Measurements from ENCODE around the gene UPF2.

Gene UPF2

GRCh38 chr10:12062754-12063482 lies 20.3 kb upstream of the UPF2 start:
- Mint-ChIP-seq H3K27me3 (no peaks in the 10 kb centered on the region), H3K4me3 (no peak overlapping the region), H3K36me3 (no peaks in the 10 kb centered on the region), H3K9me3 (no peaks in the 10 kb centered on the region), H3K27ac (no peak overlapping the region), H3K4me1 (no peaks in the 10 kb centered on the region)
- peak in 1 of 2 donors; percentile 18 for ATAC-seq (replicated peaks)
- DNase-seq, result no peak

- Mint-ChIP-seq H3K27ac (no peak overlapping the region), H3K27me3 (no peaks in the 10 kb centered on the region), H3K4me1 (no peaks in the 10 kb centered on the region), H3K9me3 (no peaks in the 10 kb centered on the region), H3K4me3 (no peak overlapping the region), H3K36me3 (no peaks in the 10 kb centered on the region)
- DNase-seq, result no peak
- ATAC-seq (replicated peaks), result no peak
Observed at GRCh38 chr10:12061124-12061523, 18.5 kb upstream of the UPF2 start.

- Mint-ChIP-seq H3K27ac (no peak overlapping the region), H3K9me3 (no peaks in the 10 kb centered on the region), H3K4me3 (no peak overlapping the region), H3K36me3 (no peaks in the 10 kb centered on the region), H3K4me1 (peaks cover 0 to 20% of the 10 kb centered on the region in 2 donors), H3K27me3 (no peaks in the 10 kb centered on the region)
- ATAC-seq (replicated peaks) (no peak), DNase-seq (no peak)
Observed at GRCh38 chr10:12056748-12057147, 14.1 kb upstream of the UPF2 start.

GRCh38 chr10:12055732-12056131 lies 13.1 kb upstream of the UPF2 start:
- H3K4me1 Mint-ChIP-seq, result peaks cover 5 to 30% of the 10 kb centered on the region in 2 donors
- no peak overlapping the region for H3K27ac Mint-ChIP-seq
- H3K27me3 Mint-ChIP-seq, result no peaks in the 10 kb centered on the region
- no peak for DNase-seq
- H3K9me3 Mint-ChIP-seq, result no peaks in the 10 kb centered on the region
- no peak for ATAC-seq (replicated peaks)
- no peak overlapping the region for H3K4me3 Mint-ChIP-seq
- H3K36me3 Mint-ChIP-seq, result no peaks in the 10 kb centered on the region

GRCh38 chr10:12051241-12051640 lies 8.6 kb upstream of the UPF2 start:
- H3K4me1 Mint-ChIP-seq, result peaks cover 13 to 40% of the 10 kb centered on the region in 2 donors
- no peaks in the 10 kb centered on the region for H3K36me3 Mint-ChIP-seq
- H3K27me3 Mint-ChIP-seq, result no peaks in the 10 kb centered on the region
- H3K27ac Mint-ChIP-seq, result peak overlapping the region; percentile 80
- DNase-seq, result no peak
- ATAC-seq (replicated peaks), result peak; percentile 37 to 50
- no peaks in the 10 kb centered on the region for H3K9me3 Mint-ChIP-seq
- H3K4me3 Mint-ChIP-seq, result no peak overlapping the region

GRCh38 chr10:12050528-12050927 lies 7.9 kb upstream of the UPF2 start:
- no peak overlapping the region for H3K4me3 Mint-ChIP-seq

GRCh38 chr10:12048547-12048946 lies 5.9 kb upstream of the UPF2 start:
- Mint-ChIP-seq H3K4me3 (peak overlapping the region in 1 of 2 donors; percentile 3), H3K4me1 (peaks cover 13 to 42% of the 10 kb centered on the region in 2 donors), H3K27ac (peak overlapping the region; percentile 70), H3K27me3 (no peaks in the 10 kb centered on the region), H3K36me3 (no peaks in the 10 kb centered on the region), H3K9me3 (no peaks in the 10 kb centered on the region)
- no peak for DNase-seq
- ATAC-seq (replicated peaks), result no peak

More at GRCh38 chr10:12050528-12050927, 7.9 kb upstream of the UPF2 start:
- Mint-ChIP-seq H3K36me3 (no peaks in the 10 kb centered on the region), H3K27ac (peak overlapping the region; percentile 69), H3K4me1 (peaks cover 13 to 40% of the 10 kb centered on the region in 2 donors), H3K9me3 (no peaks in the 10 kb centered on the region), H3K27me3 (no peaks in the 10 kb centered on the region)
- ATAC-seq (replicated peaks) (no peak), DNase-seq (no peak)

- Mint-ChIP-seq H3K4me3 (no peak overlapping the region), H3K9me3 (no peaks in the 10 kb centered on the region), H3K27me3 (no peaks in the 10 kb centered on the region), H3K36me3 (peaks cover 3 to 6% of the 10 kb centered on the region in 2 donors), H3K4me1 (peaks cover 10 to 25% of the 10 kb centered on the region in 2 donors), H3K27ac (no peak overlapping the region)
- DNase-seq, result no peak
- ATAC-seq (replicated peaks), result no peak
Observed at GRCh38 chr10:12045596-12045995, 3.0 kb upstream of the UPF2 start.

GRCh38 chr10:12042409-12042796 lies 206 bp downstream of the UPF2 start:
- peak; percentile 36 to 39 for ATAC-seq (replicated peaks)
- Mint-ChIP-seq H3K4me3 (peak overlapping the region; percentile 85 to 98), H3K27me3 (no peaks in the 10 kb centered on the region), H3K36me3 (peaks cover 11 to 17% of the 10 kb centered on the region in 2 donors), H3K9me3 (no peaks in the 10 kb centered on the region), H3K27ac (peak overlapping the region; percentile 100), H3K4me1 (peaks cover 8 to 34% of the 10 kb centered on the region in 2 donors)
- DNase-seq, result peak; percentile 59

- Mint-ChIP-seq H3K9me3 (no peaks in the 10 kb centered on the region), H3K27me3 (no peaks in the 10 kb centered on the region), H3K4me3 (peak overlapping the region; percentile 85 to 98), H3K27ac (peak overlapping the region; percentile 100), H3K4me1 (peaks cover 8 to 34% of the 10 kb centered on the region in 2 donors), H3K36me3 (peaks cover 11 to 17% of the 10 kb centered on the region in 2 donors)
- peak; percentile 58 for DNase-seq
- ATAC-seq (replicated peaks), result peak; percentile 36 to 44
Observed at GRCh38 chr10:12041766-12042408, 722 bp downstream of the UPF2 start.

GRCh38 chr10:12036073-12036655 lies 6.4 kb downstream of the UPF2 start:
- Mint-ChIP-seq H3K4me1 (peaks cover 13 to 30% of the 10 kb centered on the region in 2 donors), H3K27me3 (no peaks in the 10 kb centered on the region), H3K4me3 (no peak overlapping the region), H3K36me3 (peaks cover 25 to 36% of the 10 kb centered on the region in 2 donors), H3K27ac (no peak overlapping the region), H3K9me3 (no peaks in the 10 kb centered on the region)
- no peak for ATAC-seq (replicated peaks)
- DNase-seq, result no peak

GRCh38 chr10:12031404-12031803 lies 11.2 kb downstream of the UPF2 start:
- Mint-ChIP-seq H3K27ac (no peak overlapping the region), H3K9me3 (no peaks in the 10 kb centered on the region), H3K4me1 (peaks cover 19 to 33% of the 10 kb centered on the region in 2 donors), H3K36me3 (peaks cover 38 to 56% of the 10 kb centered on the region in 2 donors), H3K4me3 (no peak overlapping the region), H3K27me3 (no peaks in the 10 kb centered on the region)
- no peak for ATAC-seq (replicated peaks)
- DNase-seq, result no peak

- Mint-ChIP-seq H3K9me3 (no peaks in the 10 kb centered on the region), H3K4me1 (peaks cover 16 to 33% of the 10 kb centered on the region in 2 donors), H3K36me3 (peaks cover 27 to 50% of the 10 kb centered on the region in 2 donors), H3K4me3 (no peak overlapping the region), H3K27me3 (no peaks in the 10 kb centered on the region), H3K27ac (no peak overlapping the region)
- ATAC-seq (replicated peaks), result no peak
- DNase-seq, result no peak
Observed at GRCh38 chr10:12027539-12027938, 15.1 kb downstream of the UPF2 start.

GRCh38 chr10:12025591-12025990 lies 17.0 kb downstream of the UPF2 start:
- no peak for ATAC-seq (replicated peaks)
- H3K9me3 Mint-ChIP-seq, result no peaks in the 10 kb centered on the region
- DNase-seq, result no peak
- H3K4me3 Mint-ChIP-seq, result no peak overlapping the region
- H3K27me3 Mint-ChIP-seq, result no peaks in the 10 kb centered on the region
- peaks cover 35 to 41% of the 10 kb centered on the region in 2 donors for H3K36me3 Mint-ChIP-seq
- peak overlapping the region; percentile 51 for H3K27ac Mint-ChIP-seq
- H3K4me1 Mint-ChIP-seq, result peaks cover 18 to 39% of the 10 kb centered on the region in 2 donors

Measured in stimulated activated naive B cell treated with anti-CD40 and anti-IgM and Interleukin-4, amounts not matched to agents 10 μg/mL and 1 μg/mL and 100 μg/mL, for 72 hours (primary cell).